Activated T-helper 17 cell treated with anti-CD3 and anti-CD28 coated beads, Interleukin-2, amount 50 U/mL, for 72 hours (primary cell): ENCODE data around the gene FAM9C. TPM values are rescaled to one million over a fixed set of nuclear protein-coding genes. Genes with fewer than 3 reads are reported as not detected.

Experiments
- ATAC-seq: fragments of 150-1000 bp; cut with Tn5 transposase; replicated peaks from 2 replicates; pipeline ENCODE4 v1.10.0; 2021; ENCODE audit warnings: mild to moderate bottlenecking, moderate library complexity
- H3K27ac Mint-ChIP-seq: one replicate; pipeline ENCODE4 v1.8.0; 2022; ENCODE audit warnings: mixed read lengths
- H3K27me3 Mint-ChIP-seq: one replicate; pipeline ENCODE4 v1.8.0; 2022; ENCODE audit warnings: mixed read lengths
- H3K36me3 Mint-ChIP-seq: one replicate; pipeline ENCODE4 v1.8.0; 2022; ENCODE audit warnings: low read depth, mild to moderate bottlenecking, mixed read lengths
- H3K4me1 Mint-ChIP-seq: one replicate; pipeline ENCODE4 v1.8.0; 2022; ENCODE audit warnings: mixed read lengths
- H3K4me3 Mint-ChIP-seq: one replicate; pipeline ENCODE4 v1.8.0; 2022; ENCODE audit warnings: mild to moderate bottlenecking, mixed read lengths
- H3K9me3 Mint-ChIP-seq: one replicate; pipeline ENCODE4 v1.8.0; 2022; ENCODE audit warnings: mixed read lengths
- total RNA-seq, 2 donors: library from RNA; stranded (reverse); gene quantifications; one replicate each; pipeline ENCODE4 v1.2.3, GENCODE V29; 2022

The FAM9C gene
- total RNA-seq, 2 donors from 2014 or later = 0.21 TPM; not detected in 1

DNA sequence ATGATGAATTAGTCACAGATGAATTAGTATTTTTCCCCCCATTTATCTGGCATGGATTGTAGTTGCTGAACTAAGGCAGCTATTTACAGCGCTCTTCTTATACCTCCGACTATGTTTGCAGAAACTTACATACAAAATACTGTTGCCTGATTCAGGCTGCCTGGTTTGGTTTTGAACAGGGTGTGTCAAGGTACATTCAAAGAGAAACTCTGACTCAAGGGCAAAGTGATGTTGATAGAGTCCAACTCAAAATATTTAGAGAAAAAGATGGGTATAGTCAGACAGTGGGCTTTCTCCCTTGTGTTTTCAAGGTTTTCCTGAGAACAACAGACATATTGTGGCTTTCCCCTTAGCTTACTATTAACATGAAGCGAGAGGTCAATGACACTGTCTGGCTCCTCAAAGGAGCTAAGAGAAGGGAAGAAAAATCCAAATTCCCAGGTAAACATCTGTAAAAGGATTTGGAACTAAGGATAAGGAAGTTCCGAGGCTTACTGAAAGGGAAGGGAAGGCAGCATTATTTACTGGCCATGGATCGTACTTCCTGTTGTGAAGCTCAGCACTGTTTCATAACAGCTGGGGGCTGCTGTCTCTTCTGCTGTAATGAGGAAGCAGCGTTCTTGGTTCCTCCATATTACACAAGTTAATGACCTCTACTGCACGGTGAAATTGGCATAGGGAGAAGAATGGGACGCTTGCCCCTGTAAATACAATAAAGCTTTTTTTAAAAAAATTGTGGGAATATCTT is 30.9 kb downstream of the FAM9C start:
- H3K9me3 Mint-ChIP-seq = no peaks in the 10 kb centered on the region
- no peaks in the 10 kb centered on the region for H3K27me3 Mint-ChIP-seq
- peaks cover 22% of the 10 kb centered on the region for H3K4me1 Mint-ChIP-seq
- ATAC-seq = peak; percentile 92
- H3K27ac Mint-ChIP-seq = peak overlapping the region; percentile 91
- peak overlapping the region; percentile 80 for H3K4me3 Mint-ChIP-seq
- no peaks in the 10 kb centered on the region for H3K36me3 Mint-ChIP-seq

DNA sequence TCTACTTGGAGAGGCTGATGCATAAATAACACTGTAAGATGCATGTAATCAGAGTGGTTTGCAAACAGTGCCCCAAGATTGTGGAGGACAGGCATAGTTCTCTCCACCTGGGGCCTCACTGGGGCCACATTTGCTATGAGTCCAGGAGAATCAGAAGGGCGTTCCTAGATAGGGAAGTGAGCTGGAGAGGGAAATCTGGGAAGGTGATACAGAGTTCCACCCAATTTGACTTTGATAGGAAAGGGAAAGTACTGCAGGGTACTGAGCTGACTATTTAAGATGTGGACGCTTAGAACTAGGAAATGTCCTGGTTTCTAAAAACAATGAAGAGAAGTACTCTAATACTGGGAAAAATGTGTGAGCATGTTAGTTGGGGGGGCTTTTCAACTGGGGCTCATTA is 33.9 kb downstream of the FAM9C start:
- H3K27ac Mint-ChIP-seq = no peak overlapping the region
- no peaks in the 10 kb centered on the region for H3K27me3 Mint-ChIP-seq
- H3K36me3 Mint-ChIP-seq = peaks cover 5% of the 10 kb centered on the region
- H3K9me3 Mint-ChIP-seq = no peaks in the 10 kb centered on the region
- H3K4me1 Mint-ChIP-seq = peaks cover 37% of the 10 kb centered on the region
- H3K4me3 Mint-ChIP-seq = no peak overlapping the region
- ATAC-seq = no peak

DNA sequence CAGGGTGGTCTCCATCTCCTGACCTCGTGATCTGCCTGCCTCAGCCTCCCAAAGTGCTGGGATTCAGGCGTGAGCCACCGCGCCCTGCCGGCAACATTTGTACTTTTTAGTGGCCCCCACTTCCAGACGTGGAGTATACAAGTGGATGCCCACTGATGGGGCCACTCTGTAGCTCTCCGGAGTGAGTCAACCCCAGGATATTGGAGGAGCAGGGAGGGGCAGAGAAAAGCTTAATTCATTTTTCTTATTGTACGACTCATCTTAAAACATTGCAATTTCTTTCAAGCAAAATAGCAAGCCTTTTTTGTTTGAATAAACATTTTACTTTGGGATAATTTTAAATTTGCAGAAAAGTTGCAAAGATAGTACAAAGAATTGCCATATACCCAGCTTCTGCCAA is 34.6 kb downstream of the FAM9C start:
- no peaks in the 10 kb centered on the region for H3K27me3 Mint-ChIP-seq
- H3K4me3 Mint-ChIP-seq = no peak overlapping the region
- H3K36me3 Mint-ChIP-seq = peaks cover 6% of the 10 kb centered on the region
- no peak for ATAC-seq
- no peak overlapping the region for H3K27ac Mint-ChIP-seq
- no peaks in the 10 kb centered on the region for H3K9me3 Mint-ChIP-seq
- H3K4me1 Mint-ChIP-seq = peaks cover 39% of the 10 kb centered on the region

DNA sequence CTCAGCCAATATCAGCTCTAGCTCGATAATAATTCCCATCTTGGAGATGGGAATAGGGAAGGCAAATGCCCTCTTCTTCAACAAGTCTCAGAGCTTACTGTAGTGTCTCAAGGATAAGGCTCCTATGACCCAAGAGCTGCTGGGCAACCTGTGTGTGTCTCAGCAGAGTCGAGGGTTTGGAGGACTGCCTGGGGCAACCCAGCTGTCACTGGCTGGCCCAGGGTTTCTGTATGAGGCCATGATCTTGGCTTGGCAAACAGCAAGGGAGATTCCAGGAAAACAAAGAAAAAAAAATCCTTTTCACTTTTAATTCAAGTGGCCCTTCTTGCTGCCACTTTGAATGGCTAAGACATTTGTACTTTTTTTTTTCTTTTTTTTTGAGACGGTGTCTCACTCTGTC is 35.1 kb downstream of the FAM9C start:
- H3K4me3 Mint-ChIP-seq = no peak overlapping the region
- peaks cover 44% of the 10 kb centered on the region for H3K4me1 Mint-ChIP-seq
- peaks cover 6% of the 10 kb centered on the region for H3K36me3 Mint-ChIP-seq
- H3K9me3 Mint-ChIP-seq = no peaks in the 10 kb centered on the region
- H3K27me3 Mint-ChIP-seq = no peaks in the 10 kb centered on the region
- ATAC-seq = no peak
- H3K27ac Mint-ChIP-seq = no peak overlapping the region

DNA sequence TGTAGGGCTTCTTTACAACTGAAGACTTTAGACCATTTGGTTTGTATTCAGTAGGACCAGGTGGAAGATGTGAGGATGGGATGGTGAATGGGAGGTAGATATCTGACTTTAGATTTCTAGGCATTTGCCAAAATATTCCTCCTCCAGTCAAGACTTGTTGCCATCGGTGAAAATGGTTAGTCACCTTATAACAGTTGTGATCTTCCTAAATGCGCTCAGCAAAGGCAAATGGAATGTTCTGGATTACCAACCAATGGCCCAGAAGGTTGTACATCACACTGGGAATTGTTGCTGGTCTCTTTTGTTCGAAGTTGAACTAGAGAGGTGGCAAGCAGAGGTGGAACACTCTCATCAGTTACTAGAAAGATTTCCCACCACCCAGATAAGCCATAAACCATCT is 35.6 kb downstream of the FAM9C start:
- Mint-ChIP-seq H3K4me1 (peaks cover 44% of the 10 kb centered on the region), H3K27me3 (no peaks in the 10 kb centered on the region), H3K4me3 (no peak overlapping the region), H3K36me3 (peaks cover 6% of the 10 kb centered on the region), H3K9me3 (no peaks in the 10 kb centered on the region), H3K27ac (no peak overlapping the region)
- no peak for ATAC-seq

DNA sequence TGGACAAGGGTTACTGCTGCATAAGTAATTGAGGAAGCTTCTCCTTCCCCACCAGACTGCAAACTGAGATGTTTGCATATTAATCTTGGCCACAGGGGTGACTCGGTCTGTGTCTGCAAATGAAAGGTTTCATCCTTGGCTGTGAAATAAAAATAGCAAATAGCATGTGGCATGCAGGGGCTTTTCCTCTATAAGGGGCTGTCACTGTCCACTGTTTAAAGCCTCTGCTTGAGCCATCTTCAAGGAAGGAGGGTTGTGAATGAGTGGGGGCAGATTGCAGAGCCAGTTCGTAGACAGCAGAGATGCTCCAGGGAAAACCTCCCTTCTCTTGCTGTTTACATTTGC is 36.3 kb downstream of the FAM9C start:
- peaks cover 6% of the 10 kb centered on the region for H3K36me3 Mint-ChIP-seq
- peaks cover 37% of the 10 kb centered on the region for H3K4me1 Mint-ChIP-seq
- H3K9me3 Mint-ChIP-seq = no peaks in the 10 kb centered on the region
- no peaks in the 10 kb centered on the region for H3K27me3 Mint-ChIP-seq
- no peak for ATAC-seq
- H3K27ac Mint-ChIP-seq = no peak overlapping the region
- peak overlapping the region; percentile 82 for H3K4me3 Mint-ChIP-seq

DNA sequence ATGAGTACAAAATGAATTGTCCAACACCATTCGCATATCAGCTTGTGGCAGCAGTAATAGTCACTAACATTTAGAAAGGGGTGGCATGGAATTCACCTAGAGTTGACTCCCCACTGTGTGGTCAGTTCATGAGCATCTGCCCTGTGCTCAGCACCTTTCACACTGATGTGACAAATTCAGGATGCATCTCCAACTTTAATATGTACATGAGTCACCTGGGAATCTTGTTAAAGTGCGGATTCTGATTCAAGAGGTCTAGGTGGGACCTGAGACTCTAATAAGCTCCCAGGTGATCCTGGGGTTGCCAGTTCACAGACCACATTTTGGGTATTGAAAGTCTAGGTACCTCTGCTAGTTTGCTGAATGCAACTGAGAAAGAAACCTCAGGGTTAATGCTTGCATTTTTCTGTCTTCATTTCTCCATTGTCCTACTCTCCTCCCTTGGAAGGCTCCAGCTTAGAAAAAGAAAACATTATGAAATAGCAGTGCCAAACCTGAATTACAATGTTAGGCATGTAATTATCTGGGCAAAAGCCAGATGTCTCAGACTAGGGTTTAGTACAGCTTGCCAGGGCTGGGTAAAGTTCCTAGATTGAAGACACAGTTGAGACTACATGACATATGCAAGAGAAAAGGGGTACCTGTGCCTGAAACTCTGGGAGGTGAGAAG is 36.8 kb downstream of the FAM9C start:
- H3K36me3 Mint-ChIP-seq = peaks cover 6% of the 10 kb centered on the region
- no peak overlapping the region for H3K27ac Mint-ChIP-seq
- peaks cover 34% of the 10 kb centered on the region for H3K4me1 Mint-ChIP-seq
- no peaks in the 10 kb centered on the region for H3K27me3 Mint-ChIP-seq
- ATAC-seq = no peak
- H3K4me3 Mint-ChIP-seq = peak overlapping the region; percentile 82
- no peaks in the 10 kb centered on the region for H3K9me3 Mint-ChIP-seq

DNA sequence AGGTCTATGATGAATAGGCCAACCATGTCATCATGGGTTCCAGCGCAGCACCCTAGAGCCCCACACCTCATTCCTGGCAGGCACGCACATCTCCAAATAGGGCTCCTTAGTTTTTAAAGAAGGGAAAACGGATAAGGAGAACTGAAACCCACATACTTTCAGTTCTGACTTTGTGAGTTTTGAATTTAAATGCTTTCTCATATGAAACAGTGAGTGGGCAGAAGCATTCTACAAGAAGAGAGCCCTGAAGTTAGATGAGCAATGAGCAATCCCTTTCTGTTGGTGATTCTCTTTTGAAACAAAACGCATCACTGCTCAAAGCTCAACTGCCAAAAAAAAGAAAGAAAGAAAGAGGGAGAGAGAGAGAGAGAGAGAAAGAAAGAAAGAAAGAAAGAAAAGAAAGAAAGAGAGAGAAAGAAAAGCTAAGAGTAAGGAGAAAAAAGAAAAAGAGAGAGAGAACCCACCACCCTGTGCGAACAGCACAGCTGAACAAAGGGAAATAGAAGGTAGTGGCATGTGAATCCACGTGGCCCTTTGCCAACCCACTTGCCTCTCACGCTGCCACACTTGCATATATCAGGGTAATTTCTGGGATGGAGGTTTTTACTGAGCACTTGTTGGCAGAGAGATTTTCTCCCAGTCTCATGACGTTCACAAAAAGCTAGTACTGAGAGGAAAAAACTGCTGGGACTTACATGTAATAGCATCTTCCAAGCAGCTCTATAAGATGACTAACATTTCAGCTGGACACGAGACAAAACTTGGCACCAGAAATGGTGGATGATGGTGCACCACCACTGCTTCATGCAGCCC is 38.6 kb downstream of the FAM9C start:
- H3K36me3 Mint-ChIP-seq = peaks cover 6% of the 10 kb centered on the region
- no peaks in the 10 kb centered on the region for H3K9me3 Mint-ChIP-seq
- H3K4me1 Mint-ChIP-seq = peaks cover 30% of the 10 kb centered on the region
- H3K4me3 Mint-ChIP-seq = peak overlapping the region; percentile 82
- peak; percentile 71 for ATAC-seq
- H3K27me3 Mint-ChIP-seq = no peaks in the 10 kb centered on the region
- peak overlapping the region; percentile 97 for H3K27ac Mint-ChIP-seq

DNA sequence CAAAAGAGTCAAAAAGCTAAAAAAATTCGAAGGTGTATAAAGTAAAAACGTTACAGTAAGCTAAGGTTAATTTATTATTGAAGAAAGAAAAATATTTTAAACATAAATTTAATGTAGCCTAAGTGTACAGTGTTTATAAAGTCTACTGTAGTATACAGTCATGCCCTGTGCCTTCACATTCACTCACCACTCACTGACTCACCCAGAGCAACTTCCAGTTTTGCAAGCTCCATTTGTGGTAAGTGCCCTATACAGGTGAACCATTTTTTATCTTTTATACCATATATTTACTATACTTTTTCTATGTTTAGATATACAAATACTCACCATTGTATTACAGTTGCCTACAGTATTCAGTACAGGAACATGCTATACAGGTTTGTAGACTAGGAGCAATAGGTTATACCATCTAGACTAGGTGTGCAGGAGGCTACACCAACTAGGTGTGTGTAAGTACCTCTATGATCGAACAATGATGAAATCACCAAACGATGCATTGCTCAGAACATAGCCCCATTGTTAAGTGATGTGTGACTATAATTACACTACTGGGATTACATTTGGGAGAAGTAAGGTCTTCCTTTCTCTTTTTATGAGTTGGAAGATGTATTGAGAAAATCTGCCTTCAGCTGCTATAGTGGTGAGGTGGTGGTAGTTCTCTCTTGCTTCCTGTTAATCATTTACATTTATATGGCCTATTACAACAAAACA is 42.3 kb downstream of the FAM9C start:
- peaks cover 20% of the 10 kb centered on the region for H3K4me1 Mint-ChIP-seq
- peak overlapping the region; percentile 61 for H3K27ac Mint-ChIP-seq
- ATAC-seq = peak; percentile 47
- H3K4me3 Mint-ChIP-seq = peak overlapping the region; percentile 41
- peaks cover 6% of the 10 kb centered on the region for H3K36me3 Mint-ChIP-seq
- H3K27me3 Mint-ChIP-seq = no peaks in the 10 kb centered on the region
- no peaks in the 10 kb centered on the region for H3K9me3 Mint-ChIP-seq

DNA sequence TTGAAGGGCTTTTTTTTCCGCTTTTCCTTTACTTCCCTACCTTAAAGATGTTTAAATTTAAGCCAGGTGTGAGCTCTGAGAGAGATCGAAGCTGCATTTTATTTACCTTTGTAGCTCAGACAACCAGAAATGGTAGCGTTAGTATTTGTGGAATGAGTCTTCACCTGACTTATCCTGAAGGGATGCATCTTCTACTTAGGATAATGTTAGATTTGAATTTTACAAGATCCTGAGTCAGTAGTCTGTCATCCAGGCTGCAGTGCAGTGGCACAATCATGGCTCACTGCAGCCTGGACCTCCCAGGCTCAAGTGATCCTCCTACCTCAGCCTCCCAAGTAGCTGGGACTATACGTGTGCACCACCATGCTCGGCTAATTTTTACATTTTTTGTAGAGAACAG is 43.3 kb downstream of the FAM9C start:
- peaks cover 20% of the 10 kb centered on the region for H3K4me1 Mint-ChIP-seq
- no peaks in the 10 kb centered on the region for H3K27me3 Mint-ChIP-seq
- H3K4me3 Mint-ChIP-seq = peak overlapping the region; percentile 73
- peaks cover 6% of the 10 kb centered on the region for H3K36me3 Mint-ChIP-seq
- no peak for ATAC-seq
- no peaks in the 10 kb centered on the region for H3K9me3 Mint-ChIP-seq
- peak overlapping the region; percentile 95 for H3K27ac Mint-ChIP-seq

DNA sequence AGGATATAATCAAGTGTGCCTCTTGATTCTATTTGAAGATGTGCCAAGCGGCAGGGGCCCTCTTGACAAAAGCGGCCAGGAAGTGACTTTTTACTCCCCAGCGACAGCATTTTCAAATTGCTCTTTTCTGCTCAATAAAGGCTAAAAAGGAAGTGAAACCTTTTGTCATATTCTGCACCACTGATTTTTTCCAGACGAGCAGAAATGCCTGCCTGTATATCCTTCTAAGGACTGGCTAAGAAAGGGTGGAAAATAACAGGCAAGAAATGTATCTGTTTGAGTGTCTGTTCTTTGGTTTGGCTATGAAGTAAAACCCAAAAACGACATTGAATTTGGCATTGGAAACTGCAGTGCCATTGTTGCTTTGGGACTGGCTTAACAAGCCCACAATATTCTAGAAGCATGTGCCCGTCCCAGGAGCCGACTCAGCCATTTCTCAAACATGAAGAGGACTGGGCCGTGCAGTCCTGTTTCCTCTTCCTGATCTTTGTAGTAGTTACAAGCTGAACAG is 44.1 kb downstream of the FAM9C start:
- Mint-ChIP-seq H3K36me3 (no peaks in the 10 kb centered on the region), H3K27me3 (no peaks in the 10 kb centered on the region), H3K4me1 (peaks cover 19% of the 10 kb centered on the region), H3K27ac (peak overlapping the region; percentile 95), H3K4me3 (peak overlapping the region; percentile 73), H3K9me3 (no peaks in the 10 kb centered on the region)
- ATAC-seq = peak; percentile 28

DNA sequence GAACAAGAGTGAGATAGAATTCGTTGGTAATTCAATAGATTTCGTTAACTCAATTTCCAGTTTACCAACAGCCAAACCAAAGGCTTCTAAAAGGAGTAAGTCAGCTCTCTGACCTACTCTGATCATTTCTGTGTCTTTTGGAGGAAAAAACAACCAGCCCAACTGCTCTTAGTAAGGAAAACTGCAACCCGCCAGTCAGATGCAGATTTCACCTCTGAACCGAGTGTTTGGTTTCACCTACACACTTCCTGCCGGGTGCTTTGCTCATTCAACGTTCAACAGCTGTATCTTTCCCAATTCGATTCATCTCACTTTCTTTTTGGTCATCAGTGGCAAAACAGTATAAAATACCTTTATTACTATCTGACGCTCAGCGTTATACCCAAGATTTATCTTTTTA is 45.0 kb downstream of the FAM9C start:
- Mint-ChIP-seq H3K4me1 (peaks cover 15% of the 10 kb centered on the region), H3K27ac (peak overlapping the region; percentile 95), H3K36me3 (no peaks in the 10 kb centered on the region), H3K27me3 (no peaks in the 10 kb centered on the region), H3K9me3 (no peaks in the 10 kb centered on the region), H3K4me3 (peak overlapping the region; percentile 73)
- ATAC-seq = peak; percentile 63

DNA sequence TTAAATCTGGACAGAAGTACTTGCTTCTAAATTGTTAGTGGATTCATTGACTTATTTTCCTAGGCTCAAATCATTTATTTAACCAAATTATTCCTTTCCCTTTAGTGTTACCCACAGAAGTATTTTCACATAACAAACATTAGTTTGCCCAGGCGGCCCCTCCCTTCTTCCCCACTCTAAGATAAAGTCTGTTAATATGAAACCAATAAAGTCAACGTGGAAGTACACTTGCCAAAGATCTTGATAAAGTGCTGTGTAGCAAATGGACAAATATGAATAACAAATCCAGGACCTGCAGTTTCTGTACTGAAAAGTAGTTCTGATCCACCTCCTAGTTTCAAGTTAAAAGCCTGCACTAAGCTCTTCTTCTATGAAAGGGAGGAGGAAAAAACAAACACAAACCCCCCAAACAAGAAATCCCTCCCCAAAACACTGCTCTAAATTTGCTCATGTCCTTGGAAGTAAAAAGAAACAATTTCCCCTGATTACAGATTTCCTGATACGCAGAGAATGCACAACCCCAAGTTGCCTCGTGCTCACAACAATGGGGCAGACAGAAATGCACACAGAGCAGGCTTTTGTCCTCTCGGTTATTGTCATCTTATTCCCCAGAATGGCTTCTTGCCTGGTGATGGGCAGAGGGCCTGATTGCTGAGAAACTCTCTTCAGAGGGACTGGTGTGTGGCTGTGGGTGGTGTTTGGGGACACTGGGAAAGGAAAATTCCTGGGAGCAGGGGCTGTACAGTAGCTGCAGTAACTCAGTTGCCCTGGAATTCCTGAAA is 46.3 kb downstream of the FAM9C start:
- Mint-ChIP-seq H3K36me3 (no peaks in the 10 kb centered on the region), H3K4me1 (peaks cover 15% of the 10 kb centered on the region), H3K27me3 (no peaks in the 10 kb centered on the region), H3K4me3 (peak overlapping the region; percentile 73), H3K27ac (peak overlapping the region; percentile 98), H3K9me3 (no peaks in the 10 kb centered on the region)
- no peak for ATAC-seq
